ENCODE measurements around the gene PDPN.
"Not testable (repeated sequence)": the region's sequence is repeated elsewhere in the genome, so short reads cannot be mapped to it uniquely, and the experiment has no call there.

Gene PDPN

DNA sequence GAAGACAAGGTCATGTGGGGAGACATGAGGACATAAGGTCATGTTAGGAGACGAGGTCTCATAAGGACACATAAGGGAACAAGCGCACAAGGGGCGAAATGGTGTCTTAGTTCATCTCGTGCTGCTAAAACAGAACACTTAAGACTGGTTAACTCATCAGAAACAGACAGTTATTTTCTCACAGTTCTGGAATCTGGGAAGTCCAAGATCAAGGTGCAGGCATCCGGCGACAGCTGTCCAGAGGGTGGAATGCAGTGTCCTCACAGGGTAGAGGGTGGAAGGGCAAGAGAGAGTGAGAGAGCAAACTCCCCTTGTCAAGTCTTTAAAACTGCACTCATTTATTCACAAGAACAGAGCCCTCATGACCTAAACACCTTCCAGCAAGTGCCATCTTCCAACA lies 34.6 kb upstream of the PDPN start:
- Histone ChIP-seq H3K79me2 (ENCODE audit: control insufficient read depth, insufficient read depth, low read length, unreplicated experiment) (no peaks in the 10 kb centered on the region), H3K4me1 (ENCODE audit: control insufficient read depth, insufficient read depth, low read length, unreplicated experiment) (no peaks in the 10 kb centered on the region), H3K4me3 (ENCODE audit: low read depth, low read length) (no peak overlapping the region), H3K27me3 (ENCODE audit: insufficient read depth, low read length) (no peaks in the 10 kb centered on the region), H3K27ac (ENCODE audit: low read depth, low read length) (no peak overlapping the region), H3K36me3 (ENCODE audit: insufficient read depth, low read length) (no peaks in the 10 kb centered on the region), H2AFZ (ENCODE audit: low read length, unreplicated experiment) (no peak overlapping the region)

GRCh38 chr1:13549521-13549920 lies 34.1 kb upstream of the PDPN start:
- Histone ChIP-seq H3K27me3 (ENCODE audit: insufficient read depth, low read length) (no peaks in the 10 kb centered on the region), H3K4me3 (ENCODE audit: low read depth, low read length) (no peak overlapping the region), H3K79me2 (ENCODE audit: control insufficient read depth, insufficient read depth, low read length, unreplicated experiment) (no peaks in the 10 kb centered on the region), H3K27ac (ENCODE audit: low read depth, low read length) (no peak overlapping the region), H3K4me1 (ENCODE audit: control insufficient read depth, insufficient read depth, low read length, unreplicated experiment) (no peaks in the 10 kb centered on the region), H3K36me3 (ENCODE audit: insufficient read depth, low read length) (no peaks in the 10 kb centered on the region), H2AFZ (ENCODE audit: low read length, unreplicated experiment) (no peak overlapping the region)

- Histone ChIP-seq H3K27ac (ENCODE audit: low read depth, low read length) (no peak overlapping the region), H3K36me3 (ENCODE audit: insufficient read depth, low read length) (no peaks in the 10 kb centered on the region), H3K4me1 (ENCODE audit: control insufficient read depth, insufficient read depth, low read length, unreplicated experiment) (no peaks in the 10 kb centered on the region), H3K79me2 (ENCODE audit: control insufficient read depth, insufficient read depth, low read length, unreplicated experiment) (no peaks in the 10 kb centered on the region), H3K4me3 (ENCODE audit: low read depth, low read length) (no peak overlapping the region), H3K27me3 (ENCODE audit: insufficient read depth, low read length) (no peaks in the 10 kb centered on the region), H2AFZ (ENCODE audit: low read length, unreplicated experiment) (no peak overlapping the region)
Measured at GRCh38 chr1:13550663-13551062, 33.0 kb upstream of the PDPN start.

GRCh38 chr1:13554798-13555197 lies 28.8 kb upstream of the PDPN start:
- Histone ChIP-seq H2AFZ (ENCODE audit: low read length, unreplicated experiment) (no peak overlapping the region), H3K79me2 (ENCODE audit: control insufficient read depth, insufficient read depth, low read length, unreplicated experiment) (no peaks in the 10 kb centered on the region), H3K4me3 (ENCODE audit: low read depth, low read length) (no peak overlapping the region), H3K36me3 (ENCODE audit: insufficient read depth, low read length) (no peaks in the 10 kb centered on the region), H3K27ac (ENCODE audit: low read depth, low read length) (no peak overlapping the region), H3K4me1 (ENCODE audit: control insufficient read depth, insufficient read depth, low read length, unreplicated experiment) (no peaks in the 10 kb centered on the region), H3K27me3 (ENCODE audit: insufficient read depth, low read length) (no peaks in the 10 kb centered on the region)

GRCh38 chr1:13556224-13556764 lies 27.3 kb upstream of the PDPN start:
- Histone ChIP-seq H3K36me3 (ENCODE audit: insufficient read depth, low read length) (no peaks in the 10 kb centered on the region), H2AFZ (ENCODE audit: low read length, unreplicated experiment) (no peak overlapping the region), H3K4me1 (ENCODE audit: control insufficient read depth, insufficient read depth, low read length, unreplicated experiment) (no peaks in the 10 kb centered on the region), H3K79me2 (ENCODE audit: control insufficient read depth, insufficient read depth, low read length, unreplicated experiment) (no peaks in the 10 kb centered on the region), H3K27ac (ENCODE audit: low read depth, low read length) (no peak overlapping the region), H3K27me3 (ENCODE audit: insufficient read depth, low read length) (no peaks in the 10 kb centered on the region), H3K4me3 (ENCODE audit: low read depth, low read length) (no peak overlapping the region)

GRCh38 chr1:13560541-13560940 lies 23.1 kb upstream of the PDPN start:
- H3K4me3 ChIP-seq (ENCODE audit: low read depth, low read length) = no peak overlapping the region
- no peak overlapping the region for H2AFZ ChIP-seq (ENCODE audit: low read length, unreplicated experiment)
- no peaks in the 10 kb centered on the region for H3K4me1 ChIP-seq (ENCODE audit: control insufficient read depth, insufficient read depth, low read length, unreplicated experiment)
- H3K27ac ChIP-seq (ENCODE audit: low read depth, low read length) = no peak overlapping the region
- no peaks in the 10 kb centered on the region for H3K79me2 ChIP-seq (ENCODE audit: control insufficient read depth, insufficient read depth, low read length, unreplicated experiment)
- no peaks in the 10 kb centered on the region for H3K36me3 ChIP-seq (ENCODE audit: insufficient read depth, low read length)
- no peaks in the 10 kb centered on the region for H3K27me3 ChIP-seq (ENCODE audit: insufficient read depth, low read length)

DNA sequence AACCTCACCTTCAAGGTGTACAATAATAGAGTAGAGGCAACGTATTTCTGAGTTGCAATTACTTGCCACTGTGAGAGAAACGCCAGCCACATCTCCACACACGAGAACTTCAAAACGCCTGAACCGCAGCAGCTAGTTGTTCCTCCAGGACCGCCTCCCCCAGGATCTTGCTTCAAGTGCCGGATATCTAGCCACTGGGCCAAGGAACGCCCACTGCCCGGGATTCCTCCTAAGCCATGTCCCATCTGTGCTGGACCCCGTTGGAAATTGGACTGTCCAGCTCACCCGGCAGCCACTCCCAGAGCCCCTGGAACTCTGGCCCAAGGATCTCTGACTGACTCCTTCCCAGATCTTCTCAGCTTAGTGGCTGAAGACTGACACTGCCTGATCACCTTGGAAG lies 20.7 kb upstream of the PDPN start:
- not testable (repeated sequence) for H3K4me1 ChIP-seq (ENCODE audit: control insufficient read depth, insufficient read depth, low read length, unreplicated experiment); H3K4me3 ChIP-seq (ENCODE audit: low read depth, low read length); H2AFZ ChIP-seq (ENCODE audit: low read length, unreplicated experiment); H3K36me3 ChIP-seq (ENCODE audit: insufficient read depth, low read length); H3K27ac ChIP-seq (ENCODE audit: low read depth, low read length); H3K79me2 ChIP-seq (ENCODE audit: control insufficient read depth, insufficient read depth, low read length, unreplicated experiment); H3K27me3 ChIP-seq (ENCODE audit: insufficient read depth, low read length)

GRCh38 chr1:13564073-13564472 lies 19.6 kb upstream of the PDPN start:
- Histone ChIP-seq H2AFZ (ENCODE audit: low read length, unreplicated experiment) (no peak overlapping the region), H3K36me3 (ENCODE audit: insufficient read depth, low read length) (no peaks in the 10 kb centered on the region), H3K79me2 (ENCODE audit: control insufficient read depth, insufficient read depth, low read length, unreplicated experiment) (no peaks in the 10 kb centered on the region), H3K27ac (ENCODE audit: low read depth, low read length) (no peak overlapping the region), H3K4me1 (ENCODE audit: control insufficient read depth, insufficient read depth, low read length, unreplicated experiment) (no peaks in the 10 kb centered on the region), H3K27me3 (ENCODE audit: insufficient read depth, low read length) (no peaks in the 10 kb centered on the region), H3K4me3 (ENCODE audit: low read depth, low read length) (no peak overlapping the region)

DNA sequence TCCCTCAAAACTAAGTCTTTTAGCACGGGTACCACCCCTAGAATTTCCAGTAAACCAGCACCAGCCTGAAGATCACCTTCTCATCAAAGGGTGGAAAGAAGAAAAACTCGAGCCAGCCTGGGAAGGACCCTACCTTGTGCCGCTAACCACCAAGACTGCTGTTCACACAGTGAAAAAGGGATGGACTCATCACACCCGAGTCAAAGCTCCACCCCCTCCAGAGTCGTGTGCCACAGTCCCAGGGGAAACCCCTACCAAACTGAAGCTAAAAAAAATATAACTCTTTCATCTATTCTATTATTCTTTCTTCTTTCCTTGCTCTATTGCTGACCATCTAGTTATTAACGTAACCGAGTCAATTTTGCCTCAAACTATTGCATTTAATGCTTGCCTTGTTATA lies 13.2 kb upstream of the PDPN start:
- H2AFZ ChIP-seq (ENCODE audit: low read length, unreplicated experiment); H3K79me2 ChIP-seq (ENCODE audit: control insufficient read depth, insufficient read depth, low read length, unreplicated experiment); H3K4me3 ChIP-seq (ENCODE audit: low read depth, low read length); H3K27me3 ChIP-seq (ENCODE audit: insufficient read depth, low read length); H3K36me3 ChIP-seq (ENCODE audit: insufficient read depth, low read length); H3K4me1 ChIP-seq (ENCODE audit: control insufficient read depth, insufficient read depth, low read length, unreplicated experiment); H3K27ac ChIP-seq (ENCODE audit: low read depth, low read length): not testable (repeated sequence)

GRCh38 chr1:13570924-13571323 lies 12.7 kb upstream of the PDPN start:
- no peaks in the 10 kb centered on the region for H3K36me3 ChIP-seq (ENCODE audit: insufficient read depth, low read length)
- no peak overlapping the region for H3K27ac ChIP-seq (ENCODE audit: low read depth, low read length)
- H3K4me3 ChIP-seq (ENCODE audit: low read depth, low read length) = no peak overlapping the region
- H3K79me2 ChIP-seq (ENCODE audit: control insufficient read depth, insufficient read depth, low read length, unreplicated experiment) = no peaks in the 10 kb centered on the region
- no peaks in the 10 kb centered on the region for H3K27me3 ChIP-seq (ENCODE audit: insufficient read depth, low read length)
- H3K4me1 ChIP-seq (ENCODE audit: control insufficient read depth, insufficient read depth, low read length, unreplicated experiment) = no peaks in the 10 kb centered on the region
- H2AFZ ChIP-seq (ENCODE audit: low read length, unreplicated experiment) = no peak overlapping the region

GRCh38 chr1:13573586-13573985 lies 10.0 kb upstream of the PDPN start:
- no peaks in the 10 kb centered on the region for H3K4me1 ChIP-seq (ENCODE audit: control insufficient read depth, insufficient read depth, low read length, unreplicated experiment)
- no peaks in the 10 kb centered on the region for H3K79me2 ChIP-seq (ENCODE audit: control insufficient read depth, insufficient read depth, low read length, unreplicated experiment)
- H3K36me3 ChIP-seq (ENCODE audit: insufficient read depth, low read length) = no peaks in the 10 kb centered on the region
- no peak overlapping the region for H3K27ac ChIP-seq (ENCODE audit: low read depth, low read length)
- no peak overlapping the region for H2AFZ ChIP-seq (ENCODE audit: low read length, unreplicated experiment)
- H3K27me3 ChIP-seq (ENCODE audit: insufficient read depth, low read length) = no peaks in the 10 kb centered on the region
- H3K4me3 ChIP-seq (ENCODE audit: low read depth, low read length) = no peak overlapping the region
